ENCODE measurements around the gene EIF4H. TPM values are rescaled to one million over a fixed set of nuclear protein-coding genes. Genes with fewer than 3 reads are reported as not detected.

EIF4H gene
- total RNA-seq, 1 experiment from 2014 or later: 318 TPM

DNA sequence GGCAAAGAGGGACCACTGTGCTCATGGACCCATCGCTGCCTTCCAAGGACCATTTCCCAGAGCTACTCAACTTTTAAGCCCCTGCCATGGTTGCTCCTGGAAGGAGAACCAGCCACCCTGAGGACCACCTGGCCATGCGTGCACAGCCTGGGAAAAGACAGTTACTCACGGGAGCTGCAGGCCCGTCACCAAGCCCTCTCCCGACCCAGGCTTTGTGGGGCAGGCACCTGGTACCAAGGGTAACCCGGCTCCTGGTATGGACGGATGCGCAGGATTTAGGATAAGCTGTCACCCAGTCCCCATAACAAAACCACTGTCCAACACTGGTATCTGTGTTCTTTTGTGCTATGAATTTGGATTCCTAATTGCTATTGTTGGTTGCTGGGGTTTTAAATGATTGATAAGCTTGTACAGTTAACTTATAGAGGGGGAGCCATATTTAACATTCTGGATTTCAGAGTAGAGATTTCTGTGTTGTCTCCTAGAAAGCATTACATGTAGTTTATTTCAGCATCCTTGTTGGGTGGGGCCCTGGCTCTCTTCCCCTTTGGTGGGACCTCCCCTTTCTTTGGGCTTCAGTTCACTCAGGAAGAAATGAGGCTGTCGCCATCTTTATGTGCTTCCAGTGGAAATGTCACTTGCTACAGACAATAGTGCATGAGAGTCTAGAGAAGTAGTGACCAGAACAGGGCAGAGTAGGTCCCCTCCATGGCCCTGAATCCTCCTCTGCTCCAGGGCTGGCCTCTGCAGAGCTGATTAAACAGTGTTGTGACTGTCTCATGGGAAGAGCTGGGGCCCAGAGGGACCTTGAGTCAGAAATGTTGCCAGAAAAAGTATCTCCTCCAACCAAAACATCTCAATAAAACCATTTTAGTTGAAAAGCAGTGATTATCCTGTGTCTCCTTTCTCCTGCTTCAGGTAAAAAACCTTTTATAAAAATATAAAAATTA, 55.1 kb downstream of the EIF4H start:
- no peaks in the 10 kb centered on the region for H3K9me3 ChIP-seq (ENCODE audit: control insufficient read depth, insufficient read depth, low read depth, low read length)
- H3K27ac ChIP-seq (ENCODE audit: low read length): no peak overlapping the region
- no peak for ATAC-seq
- BruUV-seq (replicated peaks): no TSS peak
- in situ Hi-C loops (cut with HindIII; ENCODE audit: low pct_unique_long_range_greater_than_20kb, low sequenced_read_pairs): no loop called here
- no peaks in the 10 kb centered on the region for H3K4me1 ChIP-seq (ENCODE audit: control insufficient read depth, insufficient read depth, low read length)
- no peak overlapping the region for H3K4me3 ChIP-seq (ENCODE audit: low read depth in 2 of 2, low read length in 2 of 2)
- TF ChIP-seq TCF7L2 (IDR thresholded peaks at IDR 0.05; ENCODE audit: low read depth, low read length) (no peak), CTCF (IDR thresholded peaks at IDR 0.05) (no peak), POLR2AphosphoS5 (IDR thresholded peaks at IDR 0.05; ENCODE audit: low read depth, low read length) (no peak), REST (IDR thresholded peaks at IDR 0.05; ENCODE audit: insufficient read depth in 1 of 2, low read depth in 2 of 2, low read length in 1 of 2) (no peak), SIN3A (IDR thresholded peaks at IDR 0.05; ENCODE audit: borderline replicate concordance, insufficient read depth, low read depth, low read length) (no peak)
- H3K27me3 ChIP-seq (ENCODE audit: control insufficient read depth, insufficient read depth, low read length): no peaks in the 10 kb centered on the region
- CTCF ChIA-PET: interaction anchor here (0.6 kb wide), 1 partner anchor 52 kb away, joined by 4 read pairs; no protein-coding TSS in a partner anchor
- peaks cover 9% of the 10 kb centered on the region for H3K36me3 ChIP-seq (ENCODE audit: control insufficient read depth, insufficient read depth, low read length)
- POLR2A ChIA-PET: interaction anchor here (0.6 kb wide), 1 partner anchor 48 kb away, joined by 4 read pairs; no protein-coding TSS in a partner anchor
- DNase-seq (ENCODE audit: low read depth, low spot score): no peak
- intact Hi-C loops (cut with micrococcal nuclease; ENCODE audit: unreplicated experiment): no loop called here

DNA sequence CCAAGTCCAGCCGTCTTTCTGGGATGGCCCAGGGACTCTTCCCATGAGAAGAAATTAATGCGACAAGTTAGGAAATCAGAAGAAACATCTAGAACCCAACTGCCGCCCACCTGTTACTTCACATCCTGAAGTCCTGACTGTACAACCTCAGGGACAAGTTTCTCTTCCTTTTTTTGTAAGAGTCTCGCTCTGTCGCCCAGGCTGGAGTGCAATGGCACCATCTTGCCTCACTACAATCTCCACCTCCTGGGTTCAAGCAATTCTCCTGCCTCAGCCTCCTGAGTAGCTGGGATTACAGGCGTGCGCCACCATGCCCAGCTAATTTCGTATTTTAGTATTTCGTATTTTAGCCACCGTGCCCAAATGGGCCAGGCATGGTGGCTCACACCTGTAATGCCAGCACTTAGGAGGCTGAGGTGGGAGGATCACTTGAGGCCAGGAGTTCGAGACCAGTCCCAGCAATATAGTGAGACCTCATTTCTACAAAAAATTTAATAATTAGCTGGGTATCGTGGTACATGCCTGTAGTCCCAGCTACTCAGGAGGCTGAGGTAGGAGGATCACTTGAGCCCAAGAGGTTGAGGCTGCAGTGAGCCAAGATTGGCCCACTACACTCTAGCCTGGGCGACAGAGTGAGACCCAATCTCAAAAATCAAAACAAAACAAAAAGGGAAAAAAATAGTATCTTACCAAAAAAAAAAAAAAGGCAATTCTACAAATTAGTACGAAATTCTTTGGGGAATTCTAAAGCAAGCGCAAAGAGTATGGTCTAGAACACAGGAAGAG, 56.5 kb downstream of the EIF4H start:
- Histone ChIP-seq H3K36me3 (ENCODE audit: control insufficient read depth, insufficient read depth, low read length) (peaks cover 13% of the 10 kb centered on the region), H3K4me3 (ENCODE audit: low read depth in 2 of 2, low read length in 2 of 2) (no peak overlapping the region), H3K9me3 (ENCODE audit: control insufficient read depth, insufficient read depth, low read depth, low read length) (no peaks in the 10 kb centered on the region), H3K27me3 (ENCODE audit: control insufficient read depth, insufficient read depth, low read length) (no peaks in the 10 kb centered on the region), H3K27ac (ENCODE audit: low read length) (no peak overlapping the region), H3K4me1 (ENCODE audit: control insufficient read depth, insufficient read depth, low read length) (no peaks in the 10 kb centered on the region)
- POLR2A ChIA-PET: interaction anchor here (0.6 kb wide), 1 partner anchor 46 kb away, joined by 4 read pairs; no protein-coding TSS in a partner anchor
- ATAC-seq (no peak), DNase-seq (ENCODE audit: low read depth, low spot score) (no peak)
- intact Hi-C loops (cut with micrococcal nuclease; ENCODE audit: unreplicated experiment) (no loop called here), in situ Hi-C loops (cut with HindIII; ENCODE audit: low pct_unique_long_range_greater_than_20kb, low sequenced_read_pairs) (no loop called here)
- TF ChIP-seq CTCF (IDR thresholded peaks at IDR 0.05) (no peak), SIN3A (IDR thresholded peaks at IDR 0.05; ENCODE audit: borderline replicate concordance, insufficient read depth, low read depth, low read length) (no peak), TCF7L2 (IDR thresholded peaks at IDR 0.05; ENCODE audit: low read depth, low read length) (no peak), REST (IDR thresholded peaks at IDR 0.05; ENCODE audit: insufficient read depth in 1 of 2, low read depth in 2 of 2, low read length in 1 of 2) (no peak), POLR2AphosphoS5 (IDR thresholded peaks at IDR 0.05; ENCODE audit: low read depth, low read length) (no peak)
- BruUV-seq (replicated peaks): no TSS peak
- CTCF ChIA-PET: no interaction called here

All from Panc1 (cell line).